A673 (cell line): ENCODE data around the gene KAZN. TPM values are rescaled to one million over a fixed set of nuclear protein-coding genes. Genes with fewer than 3 reads are reported as not detected.

Experiments
- BruUV-seq: library from RNA; stranded (reverse); fragments of 400-500 nt; replicated peaks from 2 replicates; lab custom pipeline; 2021; lab: Mats Ljungman, UMichigan
- CTCF ChIA-PET: fragments of 300-600 bp; sonication (Branson Sonifier 250); formaldehyde crosslinking; loops from one replicate; lab custom pipeline; 2022; ENCODE audit warnings: antibody characterized with exemption; lab: Charles Lee
- POLR2A ChIA-PET: fragments of 300-600 bp; sonication (Branson Sonifier 250); formaldehyde crosslinking; loops from one replicate; lab custom pipeline; 2022; ENCODE audit warnings: antibody characterized with exemption; ENCODE audit not compliant: low non-redundant PET; lab: Charles Lee
- DNase-seq: peaks from one replicate; pipeline ENCODE4 v3.0.0-alpha.2; 2015; ENCODE audit warnings: low spot score
- H3K27ac ChIP-seq: fragments of 200-600 bp; sonication (generic); 2 replicates; pipeline ENCODE4 v1.5.1; 2016; ENCODE audit warnings: mixed run types, low read depth, mild to moderate bottlenecking, mixed read lengths, antibody characterized with exemption, low read length; ENCODE audit not compliant: poor library complexity, severe bottlenecking
- H3K27me3 ChIP-seq: fragments of 200-600 bp; sonication (generic); replicated peaks from 2 replicates; pipeline ENCODE4 v1.6.1; 2017; ENCODE audit warnings: mixed run types, low read depth, mild to moderate bottlenecking, mixed read lengths, antibody characterized with exemption, low read length; ENCODE audit not compliant: insufficient read depth, poor library complexity
- H3K36me3 ChIP-seq: fragments of 200-600 bp; sonication (generic); 2 replicates; pipeline ENCODE4 v1.6.1; 2016; ENCODE audit warnings: mixed run types, mild to moderate bottlenecking, mixed read lengths, antibody characterized with exemption, low read length; ENCODE audit not compliant: insufficient read depth, poor library complexity, severe bottlenecking
- H3K4me1 ChIP-seq: fragments of 200-600 bp; sonication (generic); 2 replicates; pipeline ENCODE4 v1.6.1; 2017; ENCODE audit warnings: mixed run types, mild to moderate bottlenecking, mixed read lengths, antibody characterized with exemption, low read length; ENCODE audit not compliant: insufficient read depth, poor library complexity, severe bottlenecking
- H3K4me3 ChIP-seq: fragments of 200-600 bp; sonication (generic); 2 replicates; pipeline ENCODE4 v1.5.1; 2016; ENCODE audit warnings: low read depth, mixed run types, mild to moderate bottlenecking, mixed read lengths, low read length; ENCODE audit not compliant: poor library complexity, severe bottlenecking
- H3K9me3 ChIP-seq: fragments of 200-600 bp; sonication (generic); 2 replicates; pipeline ENCODE4 v1.6.1; 2016; ENCODE audit warnings: mixed run types, low read depth, mild to moderate bottlenecking, mixed read lengths, antibody characterized with exemption, low read length; ENCODE audit not compliant: poor library complexity, severe bottlenecking
- CTCF ChIP-seq: fragments of 300-800, 200-600 bp; sonication (generic); conservative IDR thresholded peaks from 2 replicates; pipeline ENCODE4 v1.5.1; 2017; ENCODE audit warnings: low read depth, mild to moderate bottlenecking, antibody characterized with exemption, low read length, moderate library complexity, mixed read lengths
- EZH2 ChIP-seq: fragments of 200-600 bp; sonication (generic); IDR thresholded peaks from 2 replicates; pipeline ENCODE4 v1.6.1; 2017; ENCODE audit warnings: borderline replicate concordance, low read depth, mild to moderate bottlenecking, mixed read lengths, antibody characterized with exemption, low read length; ENCODE audit not compliant: poor library complexity, severe bottlenecking
- intact Hi-C: fragments of 100-400 bp; cut with micrococcal nuclease; formaldehyde crosslinking; loops from one replicate; pipeline ENCODE4 v1.10.0; 2022; ENCODE audit not compliant: unreplicated experiment
- total RNA-seq: library from RNA; stranded (reverse); gene quantifications from 2 replicates; pipeline ENCODE4 v1.2.3, GENCODE V29; 2021

The KAZN gene
- total RNA-seq, 1 experiment from 2014 or later = 8.0 TPM

- intact Hi-C loops = no loop called here
- Histone ChIP-seq H3K4me1 (no peaks in the 10 kb centered on the region), H3K4me3 (no peak overlapping the region), H3K27me3 (no peaks in the 10 kb centered on the region), H3K36me3 (no peaks in the 10 kb centered on the region), H3K9me3 (no peaks in the 10 kb centered on the region), H3K27ac (no peak overlapping the region)
- ChIA-PET POLR2A (no interaction called here), CTCF (no interaction called here)
- BruUV-seq = no TSS peak
- DNase-seq = no peak
- no peak for TF ChIP-seq CTCF
- TF ChIP-seq EZH2 = no peak
Observed at GRCh38 chr1:14825396-14825795, 226.9 kb downstream of the KAZN start.

GRCh38 chr1:14826172-14826636, 227.7 kb downstream of the KAZN start:
- POLR2A ChIA-PET = no interaction called here
- intact Hi-C loops = no loop called here
- CTCF ChIA-PET = no interaction called here
- TF ChIP-seq CTCF (no peak), EZH2 (no peak)
- no TSS peak for BruUV-seq
- no peak overlapping the region for H3K4me3 ChIP-seq
- H3K9me3 ChIP-seq = no peaks in the 10 kb centered on the region
- no peaks in the 10 kb centered on the region for H3K27me3 ChIP-seq
- no peaks in the 10 kb centered on the region for H3K4me1 ChIP-seq
- H3K36me3 ChIP-seq = no peaks in the 10 kb centered on the region
- H3K27ac ChIP-seq = no peak overlapping the region
- peak; percentile 15 for DNase-seq

- TF ChIP-seq CTCF = no peak
- TF ChIP-seq EZH2 = no peak
- H3K4me1 ChIP-seq = no peaks in the 10 kb centered on the region
- DNase-seq = no peak
- BruUV-seq = no TSS peak
- no peaks in the 10 kb centered on the region for H3K27me3 ChIP-seq
- CTCF ChIA-PET = no interaction called here
- POLR2A ChIA-PET = no interaction called here
- intact Hi-C loops = no loop called here
- no peak overlapping the region for H3K27ac ChIP-seq
- no peak overlapping the region for H3K4me3 ChIP-seq
- no peaks in the 10 kb centered on the region for H3K9me3 ChIP-seq
- H3K36me3 ChIP-seq = no peaks in the 10 kb centered on the region
Observed at GRCh38 chr1:14826731-14827326, 228.3 kb downstream of the KAZN start.
